Osteocyte (in vitro differentiated cells): ENCODE results near the gene DOHH. TPM values are rescaled to one million over a fixed set of nuclear protein-coding genes. Genes with fewer than 3 reads are reported as not detected.

Experiments used
- DNase-seq: peaks from one replicate; pipeline ENCODE4 v3.0.0; 2021; ENCODE audit warnings: mixed read lengths; ENCODE audit not compliant: unreplicated experiment; ENCODE audit errors: extremely low spot score
- H3K27ac Mint-ChIP-seq: one replicate; pipeline ENCODE4 v1.8.0; 2021; ENCODE audit warnings: mild to moderate bottlenecking, mixed read lengths; ENCODE audit not compliant: unreplicated experiment
- H3K27me3 Mint-ChIP-seq: one replicate; pipeline ENCODE4 v1.8.0; 2021; ENCODE audit warnings: mixed read lengths; ENCODE audit not compliant: unreplicated experiment
- H3K36me3 Mint-ChIP-seq: one replicate; pipeline ENCODE4 v1.8.0; 2021; ENCODE audit warnings: mixed read lengths; ENCODE audit not compliant: unreplicated experiment
- H3K4me1 Mint-ChIP-seq: one replicate; pipeline ENCODE4 v1.8.0; 2021; ENCODE audit warnings: mixed read lengths; ENCODE audit not compliant: unreplicated experiment
- H3K4me3 Mint-ChIP-seq: one replicate; pipeline ENCODE4 v1.8.0; 2021; ENCODE audit warnings: mild to moderate bottlenecking, moderate library complexity, mixed read lengths; ENCODE audit not compliant: unreplicated experiment
- H3K9me3 Mint-ChIP-seq: one replicate; pipeline ENCODE4 v1.8.0; 2021; ENCODE audit warnings: mixed read lengths; ENCODE audit not compliant: unreplicated experiment
- total RNA-seq: library from RNA; stranded (reverse); gene quantifications from 2 replicates; pipeline ENCODE4 v1.2.1, GENCODE V29; 2021
- TF ChIP-seq, protein P1 (sequence below): fragments of 200-600 bp; sonication (generic); IDR thresholded peaks from 2 replicates; pipeline ENCODE4 v1.5.0; 2021; ENCODE audit warnings: antibody characterized with exemption, mild to moderate bottlenecking, moderate library complexity

DOHH gene
- total RNA-seq, 1 donor from 2014 or later, result 10.8 TPM

GRCh38 chr19:3539756-3540118, 39.3 kb upstream of the DOHH start:
- no peak for DNase-seq
- Mint-ChIP-seq H3K27me3 (no peaks in the 10 kb centered on the region), H3K4me3 (no peak overlapping the region), H3K27ac (no peak overlapping the region), H3K4me1 (peaks cover 9% of the 10 kb centered on the region), H3K36me3 (peaks cover 12% of the 10 kb centered on the region), H3K9me3 (no peaks in the 10 kb centered on the region)
- TF ChIP-seq, protein P1, sequence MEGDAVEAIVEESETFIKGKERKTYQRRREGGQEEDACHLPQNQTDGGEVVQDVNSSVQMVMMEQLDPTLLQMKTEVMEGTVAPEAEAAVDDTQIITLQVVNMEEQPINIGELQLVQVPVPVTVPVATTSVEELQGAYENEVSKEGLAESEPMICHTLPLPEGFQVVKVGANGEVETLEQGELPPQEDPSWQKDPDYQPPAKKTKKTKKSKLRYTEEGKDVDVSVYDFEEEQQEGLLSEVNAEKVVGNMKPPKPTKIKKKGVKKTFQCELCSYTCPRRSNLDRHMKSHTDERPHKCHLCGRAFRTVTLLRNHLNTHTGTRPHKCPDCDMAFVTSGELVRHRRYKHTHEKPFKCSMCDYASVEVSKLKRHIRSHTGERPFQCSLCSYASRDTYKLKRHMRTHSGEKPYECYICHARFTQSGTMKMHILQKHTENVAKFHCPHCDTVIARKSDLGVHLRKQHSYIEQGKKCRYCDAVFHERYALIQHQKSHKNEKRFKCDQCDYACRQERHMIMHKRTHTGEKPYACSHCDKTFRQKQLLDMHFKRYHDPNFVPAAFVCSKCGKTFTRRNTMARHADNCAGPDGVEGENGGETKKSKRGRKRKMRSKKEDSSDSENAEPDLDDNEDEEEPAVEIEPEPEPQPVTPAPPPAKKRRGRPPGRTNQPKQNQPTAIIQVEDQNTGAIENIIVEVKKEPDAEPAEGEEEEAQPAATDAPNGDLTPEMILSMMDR, result no peak

- Mint-ChIP-seq H3K27me3 (no peaks in the 10 kb centered on the region), H3K4me3 (no peak within 1 kb of the TSS), H3K4me1 (peaks cover 9% of the 10 kb centered on the region), H3K27ac (peak within 1 kb of the TSS; percentile 23), H3K9me3 (no peaks in the 10 kb centered on the region), H3K36me3 (peaks cover 15% of the 10 kb centered on the region)
- peak; percentile 85 for DNase-seq
- TF ChIP-seq, protein P1, result no peak
These were observed 38.7 kb upstream of the DOHH start, which contains the start of gene TEKTIP1 for GRCh38 chr19:3538965-3539755. Gene TEKTIP1 (plus strand): TSS chr19:3539174. CDS start chr19:3539178, 4 bp downstream.

- peaks cover 19% of the 10 kb centered on the region for H3K36me3 Mint-ChIP-seq
- peak; percentile 82 for DNase-seq
- TF ChIP-seq, protein P1, result no peak
- H3K4me3 Mint-ChIP-seq, result no peak overlapping the region
- peak overlapping the region; percentile 23 for H3K27ac Mint-ChIP-seq
- H3K27me3 Mint-ChIP-seq, result no peaks in the 10 kb centered on the region
- peaks cover 9% of the 10 kb centered on the region for H3K4me1 Mint-ChIP-seq
- H3K9me3 Mint-ChIP-seq, result no peaks in the 10 kb centered on the region
These were observed 37.9 kb upstream of the DOHH start for GRCh38 chr19:3538258-3538929.

- TF ChIP-seq, protein P1, result no peak
- Mint-ChIP-seq H3K27ac (peak overlapping the region; percentile 23), H3K9me3 (no peaks in the 10 kb centered on the region), H3K27me3 (no peaks in the 10 kb centered on the region), H3K36me3 (peaks cover 20% of the 10 kb centered on the region), H3K4me3 (no peak overlapping the region), H3K4me1 (peaks cover 9% of the 10 kb centered on the region)
- DNase-seq, result no peak
These were observed 37.2 kb upstream of the DOHH start for GRCh38 chr19:3537438-3538240.
